CD4-positive, alpha-beta T cell treated with Interferon alpha-2 for 1 hour (primary cell): ENCODE measurements around the gene KRTAP10-1.

Source experiments
- DNase-seq, 2 donors: peaks; one replicate each; pipeline ENCODE4 v3.0.0-alpha.2; 2020 to 2022

KRTAP10-1 gene

DNA sequence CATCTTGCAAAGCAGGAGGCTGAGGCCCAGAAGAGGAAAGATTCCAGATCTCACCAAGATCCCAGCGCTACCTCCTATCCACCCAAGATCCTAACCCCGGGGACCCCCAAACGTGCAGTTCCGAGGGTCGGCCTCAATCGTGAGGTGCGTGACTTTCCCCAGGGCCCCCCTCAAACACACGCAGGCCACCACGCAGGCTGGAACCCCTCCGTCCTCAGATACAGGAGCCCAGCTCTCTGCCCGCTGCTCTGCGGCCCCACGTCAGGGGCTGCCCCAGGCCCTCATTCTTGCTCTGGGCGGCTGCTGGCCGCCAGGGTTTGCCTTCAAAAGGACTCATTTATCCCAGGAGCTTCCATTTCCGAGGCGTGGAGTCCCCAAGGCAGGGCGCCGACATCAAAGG, 39.9 kb downstream of the KRTAP10-1 start:
- DNase-seq: no peak

DNA sequence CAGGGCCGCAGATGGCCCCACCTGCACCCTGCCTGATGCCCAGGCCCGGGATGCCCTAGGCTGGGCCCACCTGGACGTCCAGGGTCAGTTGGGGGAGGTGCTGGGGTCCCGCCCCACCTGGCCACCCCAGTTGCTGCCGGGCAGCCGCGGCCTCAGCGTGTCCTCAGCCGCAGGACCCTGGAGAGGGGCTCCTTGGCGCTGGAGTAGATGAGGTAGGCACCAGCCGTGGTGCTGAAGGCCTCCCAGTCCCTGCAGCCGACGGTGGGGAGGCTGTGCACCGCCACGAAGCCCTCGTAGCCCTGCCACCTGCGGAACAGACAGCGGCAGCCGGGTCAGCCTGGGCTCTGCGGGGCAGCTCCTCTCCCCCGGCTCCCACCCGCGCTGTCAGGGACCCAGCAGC, 40.4 kb downstream of the KRTAP10-1 start:
- DNase-seq: no peak

- DNase-seq: no peak
Observed at GRCh38 chr21:44499211-44499560, 40.8 kb downstream of the KRTAP10-1 start.

GRCh38 chr21:44498280-44499210, 41.5 kb downstream of the KRTAP10-1 start:
- no peak for DNase-seq

DNA sequence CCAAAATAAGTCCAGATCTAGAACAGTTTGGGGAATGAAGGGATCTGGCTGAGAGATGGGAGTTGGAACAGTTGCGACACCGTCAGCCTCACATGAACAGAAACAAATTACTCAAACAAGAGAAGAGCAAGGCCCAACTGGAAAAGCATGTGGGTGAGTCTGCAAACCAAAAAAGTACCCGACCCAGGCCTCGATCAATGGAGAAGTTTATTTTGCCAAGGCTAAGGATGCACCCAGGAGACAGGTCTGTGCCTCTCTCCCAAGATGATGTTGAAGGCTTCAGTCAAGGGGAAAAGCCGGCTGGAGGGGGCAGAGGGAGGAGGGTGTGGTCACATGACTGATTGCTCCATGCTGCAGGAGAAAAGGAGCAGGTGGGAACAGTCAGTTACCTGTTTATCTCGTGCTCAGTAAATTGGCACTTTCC, 42.3 kb downstream of the KRTAP10-1 start:
- no peak for DNase-seq

- DNase-seq: no peak
Observed at GRCh38 chr21:44496564-44497550, 43.1 kb downstream of the KRTAP10-1 start.

DNA sequence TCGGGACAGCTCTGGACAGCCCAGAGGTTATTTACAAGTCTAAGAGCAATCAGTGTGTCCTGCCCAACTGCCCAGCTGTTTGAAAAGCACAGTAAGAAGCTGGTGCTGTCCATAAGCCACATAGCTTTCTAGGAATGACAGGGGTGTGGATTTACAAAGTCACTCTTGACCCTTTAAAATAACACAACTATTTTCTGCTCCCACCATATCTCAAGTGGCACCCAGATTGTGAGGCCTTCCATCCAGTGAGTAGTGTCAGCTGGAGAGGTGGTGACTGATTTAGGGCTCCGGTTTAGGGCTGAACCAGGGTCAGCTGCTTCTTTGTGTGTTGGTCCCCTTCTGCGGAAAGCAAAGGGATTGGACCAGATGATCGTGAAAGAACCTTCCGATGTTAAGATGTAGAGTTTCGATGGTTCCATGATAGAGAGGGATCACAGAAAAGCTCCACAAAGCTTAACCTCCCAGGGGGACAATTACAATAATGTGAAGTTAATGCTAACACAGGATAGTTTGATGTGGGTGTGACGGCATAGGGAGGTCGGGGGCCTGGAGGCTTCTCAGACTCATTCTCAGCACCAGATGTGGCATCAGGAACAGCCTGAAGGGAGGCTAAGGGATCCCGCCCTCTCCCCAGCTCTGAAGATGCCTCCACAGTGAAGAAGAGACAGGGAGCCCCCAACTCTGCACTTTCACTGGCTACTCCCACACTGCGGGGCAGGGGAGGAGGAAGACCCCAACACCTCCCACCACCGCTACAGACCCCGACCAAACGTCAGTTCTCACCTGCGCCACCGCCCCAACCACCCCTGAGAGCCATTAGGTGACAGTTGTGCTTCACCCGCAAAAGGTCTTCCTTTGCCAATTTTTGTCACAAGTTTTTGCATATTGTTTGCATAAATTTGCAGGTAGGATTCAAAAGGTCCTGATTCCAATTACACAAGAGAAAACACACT, 44.1 kb downstream of the KRTAP10-1 start:
- DNase-seq: no peak

- DNase-seq: no peak
Observed at GRCh38 chr21:44494956-44495355, 45.0 kb downstream of the KRTAP10-1 start.

- no peak for DNase-seq
Observed at GRCh38 chr21:44494418-44494817, 45.6 kb downstream of the KRTAP10-1 start.

- DNase-seq: no peak
Observed at GRCh38 chr21:44492567-44493385, 47.2 kb downstream of the KRTAP10-1 start.

GRCh38 chr21:44490816-44491215, 49.2 kb downstream of the KRTAP10-1 start:
- no peak for DNase-seq

DNA sequence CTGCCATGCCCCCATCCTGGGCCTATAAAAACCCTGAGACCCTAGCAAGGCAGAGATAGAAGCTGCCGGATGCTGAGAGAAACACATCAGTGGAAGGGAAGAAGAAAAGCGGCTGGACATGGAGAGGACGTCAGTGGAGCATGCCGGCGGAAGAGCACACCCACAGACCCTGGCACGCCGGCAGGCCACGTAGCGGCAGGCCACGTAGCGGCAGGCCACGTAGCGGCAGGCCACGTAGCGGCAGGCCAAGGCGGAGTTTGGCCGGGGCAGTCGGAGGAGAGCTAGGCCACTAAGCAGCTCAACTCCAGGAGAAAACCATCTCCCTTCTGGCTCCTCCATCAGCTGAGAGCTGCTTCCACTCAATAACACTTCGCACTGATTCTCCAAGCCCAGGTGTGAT, 49.6 kb downstream of the KRTAP10-1 start:
- DNase-seq: no peak

- no peak for DNase-seq
Observed at GRCh38 chr21:44489962-44490361, 50.0 kb downstream of the KRTAP10-1 start.
